Mammary epithelial cell (primary cell): Measurements from ENCODE around the gene TMEM232.

Source experiments
- EZH2 ChIP-seq: IDR thresholded peaks from 2 replicates; pipeline ENCODE4 v1.6.1; 2012; ENCODE audit warnings: low read length, inconsistent platforms, borderline replicate concordance
- TF ChIP-seq, protein P1 (sequence below), 2 donors: IDR thresholded peaks in 1 of 2; conservative IDR thresholded peaks in 1 of 2; 2 replicates each; pipeline ENCODE4 v1.5.1; 2011 to 2012; ENCODE audit warnings: inconsistent platforms in 2 of 2, low read length in 2 of 2, mild to moderate bottlenecking in 2 of 2, control low read depth in 1 of 2, low read depth in 1 of 2; ENCODE audit not compliant: insufficient read depth in 1 of 2; ENCODE audit errors: extremely low read depth in 1 of 2

DNA sequence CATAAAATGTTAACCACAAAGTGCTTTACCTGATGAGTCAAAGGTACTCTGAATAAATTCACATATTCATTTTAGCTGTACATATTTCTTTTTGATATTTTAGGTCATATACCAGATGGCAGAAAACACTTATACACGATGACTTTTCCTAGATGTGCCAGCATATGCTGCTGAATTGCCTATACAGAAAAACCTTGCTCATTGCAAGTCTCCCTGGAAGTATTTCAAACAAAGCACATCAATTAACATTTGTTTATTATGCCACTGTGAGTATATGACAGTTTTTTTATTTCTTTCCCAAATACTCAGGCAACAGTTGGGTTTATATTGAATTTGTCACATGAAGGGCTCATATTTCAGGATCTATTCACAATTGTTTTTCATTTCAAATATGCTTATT is 180.8 kb downstream of the TMEM232 start:
- TF ChIP-seq, protein P1, sequence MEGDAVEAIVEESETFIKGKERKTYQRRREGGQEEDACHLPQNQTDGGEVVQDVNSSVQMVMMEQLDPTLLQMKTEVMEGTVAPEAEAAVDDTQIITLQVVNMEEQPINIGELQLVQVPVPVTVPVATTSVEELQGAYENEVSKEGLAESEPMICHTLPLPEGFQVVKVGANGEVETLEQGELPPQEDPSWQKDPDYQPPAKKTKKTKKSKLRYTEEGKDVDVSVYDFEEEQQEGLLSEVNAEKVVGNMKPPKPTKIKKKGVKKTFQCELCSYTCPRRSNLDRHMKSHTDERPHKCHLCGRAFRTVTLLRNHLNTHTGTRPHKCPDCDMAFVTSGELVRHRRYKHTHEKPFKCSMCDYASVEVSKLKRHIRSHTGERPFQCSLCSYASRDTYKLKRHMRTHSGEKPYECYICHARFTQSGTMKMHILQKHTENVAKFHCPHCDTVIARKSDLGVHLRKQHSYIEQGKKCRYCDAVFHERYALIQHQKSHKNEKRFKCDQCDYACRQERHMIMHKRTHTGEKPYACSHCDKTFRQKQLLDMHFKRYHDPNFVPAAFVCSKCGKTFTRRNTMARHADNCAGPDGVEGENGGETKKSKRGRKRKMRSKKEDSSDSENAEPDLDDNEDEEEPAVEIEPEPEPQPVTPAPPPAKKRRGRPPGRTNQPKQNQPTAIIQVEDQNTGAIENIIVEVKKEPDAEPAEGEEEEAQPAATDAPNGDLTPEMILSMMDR (conservative IDR thresholded peaks at IDR 0.05 in 1 of 2, IDR thresholded peaks at IDR 0.05 in 1 of 2; ENCODE audit: extremely low read depth in 1 of 2, insufficient read depth in 1 of 2, low read depth in 1 of 2, low read length in 2 of 2) = no peak
- no peak for TF ChIP-seq EZH2
